ENCODE results near the gene RMDN2.

DNA sequence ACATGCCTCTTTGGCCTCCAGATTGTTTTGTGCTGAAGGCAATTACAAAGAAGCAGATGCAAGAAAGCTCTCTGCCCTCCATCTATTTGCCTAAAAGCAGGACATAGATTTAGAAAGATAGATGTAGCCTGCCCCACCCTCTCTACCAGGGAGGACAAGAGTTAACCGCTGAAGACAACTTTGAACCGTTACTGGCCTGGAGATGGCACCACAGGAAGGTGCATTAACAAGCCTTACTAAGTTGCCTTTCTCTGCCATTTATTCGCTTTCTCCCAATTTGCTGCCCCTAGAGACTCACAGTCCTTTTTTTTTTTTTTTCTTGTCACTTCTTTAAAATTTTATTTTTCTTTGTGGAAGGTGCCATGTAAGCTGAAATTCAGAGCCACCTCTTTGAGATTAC is 28.8 kb upstream of the RMDN2 start:
- TF ChIP-seq, protein P1, sequence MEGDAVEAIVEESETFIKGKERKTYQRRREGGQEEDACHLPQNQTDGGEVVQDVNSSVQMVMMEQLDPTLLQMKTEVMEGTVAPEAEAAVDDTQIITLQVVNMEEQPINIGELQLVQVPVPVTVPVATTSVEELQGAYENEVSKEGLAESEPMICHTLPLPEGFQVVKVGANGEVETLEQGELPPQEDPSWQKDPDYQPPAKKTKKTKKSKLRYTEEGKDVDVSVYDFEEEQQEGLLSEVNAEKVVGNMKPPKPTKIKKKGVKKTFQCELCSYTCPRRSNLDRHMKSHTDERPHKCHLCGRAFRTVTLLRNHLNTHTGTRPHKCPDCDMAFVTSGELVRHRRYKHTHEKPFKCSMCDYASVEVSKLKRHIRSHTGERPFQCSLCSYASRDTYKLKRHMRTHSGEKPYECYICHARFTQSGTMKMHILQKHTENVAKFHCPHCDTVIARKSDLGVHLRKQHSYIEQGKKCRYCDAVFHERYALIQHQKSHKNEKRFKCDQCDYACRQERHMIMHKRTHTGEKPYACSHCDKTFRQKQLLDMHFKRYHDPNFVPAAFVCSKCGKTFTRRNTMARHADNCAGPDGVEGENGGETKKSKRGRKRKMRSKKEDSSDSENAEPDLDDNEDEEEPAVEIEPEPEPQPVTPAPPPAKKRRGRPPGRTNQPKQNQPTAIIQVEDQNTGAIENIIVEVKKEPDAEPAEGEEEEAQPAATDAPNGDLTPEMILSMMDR (IDR thresholded peaks at IDR 0.05), result peak; percentile 52
- no peak for TF ChIP-seq ZFX (IDR thresholded peaks at IDR 0.05; ENCODE audit: borderline replicate concordance)

All from 22Rv1 (cell line).